Stimulated activated CD8-positive, alpha-beta memory T cell treated with anti-CD3 and anti-CD28 coated beads, Interleukin-15, amount 100 ng/mL, for 4 hours (primary cell): Measurements from ENCODE around the gene MRTFB.

ENCODE experiments used
- DNase-seq, 2 donors: peaks; one replicate each; pipeline ENCODE4 v3.0.0-alpha.2; 2020; ENCODE audit warnings: low read depth in 2 of 2

Gene MRTFB

GRCh38 chr16:14238756-14239155 lies 167.6 kb downstream of the MRTFB start:
- DNase-seq = no peak

- DNase-seq = no peak
These were observed 168.7 kb downstream of the MRTFB start for GRCh38 chr16:14239791-14240190.

- no peak for DNase-seq
These were observed 169.2 kb downstream of the MRTFB start for GRCh38 chr16:14240219-14240843.

GRCh38 chr16:14240964-14241363 lies 169.8 kb downstream of the MRTFB start:
- no peak for DNase-seq

- no peak for DNase-seq
These were observed 170.5 kb downstream of the MRTFB start for GRCh38 chr16:14241631-14242030.

GRCh38 chr16:14242769-14243168 lies 171.7 kb downstream of the MRTFB start:
- DNase-seq = no peak

- DNase-seq = no peak
These were observed 173.3 kb downstream of the MRTFB start for GRCh38 chr16:14244196-14245010.

- no peak for DNase-seq
These were observed 177.7 kb downstream of the MRTFB start for GRCh38 chr16:14248791-14249190.

GRCh38 chr16:14249291-14250032 lies 178.3 kb downstream of the MRTFB start:
- DNase-seq = peak in 1 of 2 donors; percentile 8

- no peak for DNase-seq
These were observed 180.3 kb downstream of the MRTFB start for GRCh38 chr16:14251419-14251818.

GRCh38 chr16:14252860-14253259 lies 181.7 kb downstream of the MRTFB start:
- DNase-seq = no peak

GRCh38 chr16:14263011-14263410 lies 191.9 kb downstream of the MRTFB start:
- DNase-seq = no peak

- DNase-seq = no peak
These were observed 192.7 kb downstream of the MRTFB start for GRCh38 chr16:14263769-14264168.

- DNase-seq = no peak
These were observed 193.3 kb downstream of the MRTFB start for GRCh38 chr16:14264327-14264943.

GRCh38 chr16:14268073-14268472 lies 197.0 kb downstream of the MRTFB start:
- no peak for DNase-seq

- DNase-seq = no peak
These were observed 204.8 kb downstream of the MRTFB start for GRCh38 chr16:14275934-14276333.

- no peak for DNase-seq
These were observed 207.6 kb downstream of the MRTFB start for GRCh38 chr16:14278749-14279148.

GRCh38 chr16:14280541-14280940 lies 209.4 kb downstream of the MRTFB start:
- DNase-seq = no peak

GRCh38 chr16:14283786-14284185 lies 212.7 kb downstream of the MRTFB start:
- DNase-seq = no peak

- DNase-seq = no peak
These were observed 213.3 kb downstream of the MRTFB start for GRCh38 chr16:14284371-14284770.

GRCh38 chr16:14284930-14285512 lies 213.9 kb downstream of the MRTFB start:
- DNase-seq = no peak
